T-helper 9 cell (primary cell): ENCODE data around the gene RAF1.
"Not testable (repeated sequence)": the region's sequence is repeated elsewhere in the genome, so short reads cannot be mapped to it uniquely, and the experiment has no call there.

Experiments
- DNase-seq: peaks from one replicate; pipeline ENCODE4 v3.0.0-alpha.2; 2020

RAF1 gene

DNA sequence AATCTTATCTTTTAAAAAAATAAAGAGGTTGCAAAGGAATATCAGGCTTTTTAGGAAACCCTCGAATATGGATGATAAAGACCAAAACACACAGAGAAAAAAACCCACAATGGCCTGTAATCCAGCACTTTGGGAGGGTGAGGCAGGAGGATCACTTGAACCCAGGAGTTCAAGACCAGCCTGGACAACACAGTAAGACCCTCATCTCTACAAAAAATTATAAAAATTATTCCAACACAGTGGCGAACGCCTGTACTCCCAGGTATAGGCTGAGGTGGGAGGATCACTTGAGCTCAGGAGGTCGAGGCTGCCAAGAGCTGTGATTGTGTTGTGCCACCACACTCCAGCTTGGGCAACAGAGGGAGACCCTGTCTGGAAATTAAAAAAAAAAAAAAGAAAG lies 30.8 kb downstream of the RAF1 start:
- no peak for DNase-seq

DNA sequence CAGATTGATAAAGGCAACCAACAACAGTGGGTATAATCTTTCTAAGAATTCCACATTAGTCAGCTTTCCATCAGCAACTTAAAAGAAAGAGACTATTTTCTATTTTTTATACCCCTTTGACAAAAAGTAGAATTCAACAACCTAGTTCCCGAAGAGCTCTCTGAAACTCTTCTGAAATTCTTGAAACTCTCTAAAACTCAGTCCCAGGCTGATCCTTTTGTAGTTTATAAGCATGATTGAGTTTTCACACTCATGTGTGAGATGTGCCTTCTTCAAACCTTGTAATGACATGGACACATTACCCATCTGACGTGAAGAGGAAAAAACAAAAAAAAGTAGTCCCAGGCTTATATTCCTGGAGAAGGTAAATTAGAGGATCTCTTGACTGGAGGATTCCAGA lies 31.4 kb downstream of the RAF1 start:
- DNase-seq, result no peak

DNA sequence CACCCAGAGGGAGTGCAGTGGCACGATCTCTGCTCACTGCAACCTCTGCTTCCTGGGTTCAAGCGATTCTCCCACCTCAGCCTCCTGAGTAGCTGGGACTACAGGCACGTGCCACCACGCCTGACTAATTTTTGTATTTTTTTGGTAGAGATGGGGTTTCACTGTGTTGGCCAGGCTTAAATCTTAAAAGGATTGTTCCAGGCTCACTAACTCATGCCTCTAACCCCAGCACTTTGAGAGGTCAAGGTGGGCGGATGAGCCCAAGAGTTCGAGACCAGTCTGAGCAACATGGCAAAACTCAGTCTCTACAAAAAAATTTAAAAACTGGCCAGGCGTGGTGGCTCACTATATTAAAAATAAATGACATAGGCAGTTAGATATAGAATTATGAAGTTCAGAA lies 33.1 kb downstream of the RAF1 start:
- DNase-seq, result not testable (repeated sequence)

DNA sequence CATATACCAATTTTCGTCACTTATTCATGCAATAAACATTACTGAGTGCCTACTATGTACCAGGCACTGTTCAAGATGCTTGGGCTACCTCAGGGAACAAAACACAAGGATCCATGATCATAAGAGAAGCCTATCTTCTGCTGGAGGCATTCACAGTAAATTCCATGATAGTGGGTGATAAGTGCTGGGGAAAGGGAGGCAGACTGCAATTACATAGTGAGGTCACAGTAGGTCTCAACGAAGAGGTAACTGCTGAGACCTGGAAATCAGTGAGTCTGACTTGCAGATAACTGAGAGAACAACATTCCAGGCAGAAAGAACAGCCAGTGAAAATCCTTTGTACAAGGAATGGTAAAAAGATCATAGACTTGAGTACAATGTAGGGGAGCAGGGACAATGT lies 33.6 kb downstream of the RAF1 start:
- DNase-seq, result no peak

DNA sequence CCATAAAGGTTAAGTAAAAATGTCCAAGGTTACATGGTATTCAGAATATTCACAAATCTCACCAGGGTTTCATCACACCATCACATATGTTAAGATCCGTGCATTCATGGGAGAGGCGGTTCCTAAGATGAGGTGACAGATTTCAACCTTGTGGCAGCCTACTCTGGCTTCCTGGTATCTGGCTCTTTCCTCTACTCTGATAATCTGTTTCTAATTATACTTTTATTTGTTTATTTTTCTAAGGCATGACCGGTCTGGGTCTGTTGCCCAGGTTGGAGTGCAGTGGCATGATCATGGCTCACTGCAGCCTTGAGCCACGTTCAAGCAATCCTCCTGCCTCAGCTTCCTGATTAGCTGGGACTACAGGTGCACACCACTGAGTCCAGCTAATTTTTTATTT lies 34.4 kb downstream of the RAF1 start:
- no peak for DNase-seq

DNA sequence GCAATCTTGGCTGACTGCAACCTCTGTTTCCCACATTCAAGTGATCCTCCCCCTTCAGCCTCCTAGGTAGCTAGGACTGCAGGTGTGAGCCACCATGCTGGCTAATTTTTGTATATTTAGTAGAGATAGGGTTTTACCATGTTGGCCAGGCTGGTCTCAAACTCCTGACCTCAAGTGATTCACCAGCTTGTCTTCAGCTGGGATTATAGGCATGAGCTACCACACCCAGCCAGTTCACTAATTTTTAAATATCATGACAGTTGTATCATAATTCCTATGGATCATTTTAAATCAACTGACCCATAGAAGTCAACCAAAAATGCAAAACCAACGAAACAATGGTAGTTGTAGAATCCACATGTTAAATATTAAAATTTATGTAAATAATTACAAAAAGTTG lies 35.1 kb downstream of the RAF1 start:
- no peak for DNase-seq

DNA sequence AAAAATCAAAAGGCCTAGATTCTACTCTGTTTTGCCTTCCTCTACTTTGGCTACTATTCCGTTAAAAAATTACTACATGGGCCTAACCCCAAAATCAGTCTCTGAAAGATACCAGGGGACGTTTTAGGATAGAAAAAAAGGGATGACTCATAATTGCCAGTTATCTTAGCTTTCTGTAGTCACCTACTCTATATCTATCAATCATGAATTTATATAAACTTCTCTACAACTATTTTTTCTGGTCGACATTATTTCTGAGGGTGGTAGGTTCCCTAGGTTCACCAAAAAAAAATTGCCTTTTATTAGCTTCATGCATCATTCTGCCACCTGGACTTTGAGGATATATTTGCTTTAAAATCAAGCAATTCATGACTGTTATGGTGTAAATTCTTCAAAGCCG lies 36.5 kb downstream of the RAF1 start:
- no peak for DNase-seq

DNA sequence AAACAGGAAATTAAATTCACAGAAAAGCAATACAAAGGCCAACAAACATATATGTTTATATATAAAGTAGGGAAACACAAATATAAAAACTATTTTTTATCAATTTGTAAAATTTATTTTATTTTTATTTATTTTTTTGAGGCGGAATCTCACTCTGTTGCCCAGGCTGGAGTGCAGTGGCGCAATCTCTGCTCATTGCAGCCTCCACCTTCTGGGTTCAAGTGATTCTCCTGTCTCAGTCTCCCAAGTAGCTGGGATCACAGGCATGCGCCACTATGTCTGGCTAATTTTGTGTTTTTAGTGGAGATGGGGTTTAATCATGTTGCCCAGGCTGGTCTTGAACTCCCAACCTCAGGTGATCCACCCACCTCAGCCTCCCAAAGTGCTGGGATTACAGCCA lies 39.0 kb downstream of the RAF1 start:
- DNase-seq, result not testable (repeated sequence)

DNA sequence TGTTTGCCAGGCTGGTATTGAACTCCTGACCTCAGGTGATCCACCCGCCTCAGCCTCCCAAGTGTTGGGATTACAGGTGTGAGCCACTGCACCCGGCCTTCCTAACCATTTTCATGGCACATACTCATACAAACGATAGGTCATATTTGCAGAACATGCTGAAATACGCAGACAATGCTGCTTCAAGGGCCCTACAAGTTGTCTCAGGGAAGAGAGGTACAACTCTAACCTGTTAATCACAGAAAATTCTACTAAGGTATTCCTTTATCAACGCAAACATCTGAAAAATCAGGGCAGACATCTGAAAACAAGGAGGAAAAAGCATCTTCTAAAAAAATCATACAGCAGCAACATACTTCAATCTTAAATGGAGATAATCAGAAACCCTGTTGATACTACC lies 39.9 kb downstream of the RAF1 start:
- no peak for DNase-seq

DNA sequence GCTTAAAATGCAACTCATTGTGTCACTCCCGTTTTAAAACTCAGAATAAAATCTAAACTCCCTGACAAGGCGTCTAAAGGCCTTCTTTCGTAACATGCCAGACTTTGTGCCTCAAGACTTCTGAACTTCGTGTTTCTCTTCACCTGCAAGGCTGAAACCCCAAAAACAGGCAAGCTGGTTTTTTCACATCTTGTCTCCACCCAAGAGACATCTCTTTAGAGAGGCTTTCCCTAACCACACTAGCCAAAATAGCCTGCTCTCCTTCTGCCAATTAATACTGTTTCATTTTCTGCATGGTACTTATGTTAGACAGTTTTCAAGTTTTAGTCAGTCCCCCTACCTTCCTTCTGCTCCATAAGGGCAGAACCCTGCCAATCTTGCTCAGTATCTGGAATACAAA lies 41.6 kb downstream of the RAF1 start:
- no peak for DNase-seq

DNA sequence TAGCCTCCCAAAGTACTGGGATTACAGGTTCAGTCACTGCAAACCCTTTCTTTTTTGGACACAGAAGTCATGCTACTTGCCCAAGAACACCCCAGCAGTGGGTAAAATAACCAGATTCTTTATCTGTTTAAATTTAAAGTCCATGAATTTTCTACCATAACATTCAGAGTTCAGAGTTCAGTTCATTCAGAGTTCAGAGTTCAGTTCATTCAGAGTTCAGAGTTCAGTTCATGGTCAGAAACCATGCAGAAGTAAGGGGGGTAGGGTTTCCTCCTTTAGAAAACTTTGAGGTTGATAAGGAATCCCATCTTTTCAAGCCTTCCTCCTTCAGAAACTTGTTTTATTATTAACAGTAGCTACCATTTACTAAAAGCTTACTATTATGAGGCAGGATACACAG lies 43.2 kb downstream of the RAF1 start:
- DNase-seq, result no peak

DNA sequence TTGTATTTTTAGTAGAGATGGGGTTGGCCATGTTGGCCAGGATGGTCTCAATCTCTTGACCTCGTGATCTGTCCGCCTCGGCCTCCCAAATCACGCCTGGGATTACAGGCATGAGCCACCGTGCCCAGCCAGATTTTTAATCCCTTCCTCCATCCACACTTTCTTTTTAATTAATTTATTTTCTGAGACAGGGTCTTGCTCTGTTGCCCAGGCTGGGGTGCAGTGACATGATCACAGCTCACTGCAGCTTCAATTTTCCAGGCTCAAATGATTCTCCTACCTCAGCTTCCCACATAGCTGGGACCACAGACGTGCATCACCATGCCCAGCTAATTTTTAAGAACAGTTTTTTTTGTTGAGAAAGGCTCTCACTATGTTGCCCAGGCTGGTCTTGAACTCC lies 43.6 kb downstream of the RAF1 start:
- DNase-seq, result no peak

DNA sequence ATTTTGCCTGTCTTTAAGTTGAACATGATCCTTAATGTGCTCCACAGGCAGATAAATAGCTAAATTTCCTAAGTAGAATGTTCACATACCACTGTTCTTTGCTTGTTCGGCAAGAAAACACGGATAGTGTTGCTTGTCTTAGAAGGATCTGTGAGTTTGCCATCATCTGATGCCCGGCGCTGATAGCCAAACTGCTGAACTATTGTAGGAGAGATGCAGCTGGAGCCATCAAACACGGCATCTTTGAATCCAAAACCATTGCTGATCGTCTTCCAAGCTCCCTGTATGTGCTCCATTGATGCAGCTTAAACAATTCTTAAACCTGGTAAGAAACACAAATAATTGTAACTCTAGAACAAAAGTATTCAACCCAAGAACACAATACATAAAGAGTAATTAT lies 45.5 kb downstream of the RAF1 start:
- no peak for DNase-seq

DNA sequence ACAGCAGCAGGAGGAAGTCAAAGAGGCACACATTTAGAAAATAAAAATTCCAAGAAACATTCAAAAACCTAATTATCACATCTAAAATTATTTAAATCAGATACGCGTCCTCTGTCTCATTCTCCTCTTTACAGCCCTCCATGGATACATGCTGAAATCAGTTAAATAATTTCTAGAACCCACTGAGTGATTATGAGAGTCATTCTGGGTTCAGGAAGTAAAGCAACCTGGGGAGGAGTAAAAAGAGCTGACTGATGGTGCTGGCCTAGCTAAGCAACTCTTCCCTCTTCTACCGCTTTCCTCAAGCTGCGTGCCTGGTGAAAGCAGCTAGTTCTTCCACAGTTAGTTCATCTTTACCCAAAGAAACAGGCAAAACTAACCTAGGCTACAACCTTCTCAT lies 48.7 kb downstream of the RAF1 start:
- no peak for DNase-seq

DNA sequence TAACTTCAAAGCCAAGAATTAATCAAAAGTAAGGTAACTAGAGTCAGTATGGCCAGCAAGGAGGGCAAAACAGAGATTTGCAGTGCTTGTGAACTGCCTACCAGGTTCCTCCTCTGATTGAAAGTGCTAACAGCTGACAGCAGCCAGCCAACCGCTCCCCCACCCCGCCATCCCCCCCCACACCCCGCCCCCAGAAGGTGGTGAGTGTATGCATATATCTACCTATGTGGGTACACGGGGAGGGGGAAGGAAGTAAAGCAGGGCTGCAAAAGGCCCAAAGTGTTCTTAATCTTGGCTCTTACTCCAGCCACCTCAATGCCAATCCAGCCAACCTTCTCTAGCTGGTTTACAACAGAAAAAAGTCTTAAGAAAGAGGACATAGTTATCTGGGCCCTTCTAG lies 50.7 kb downstream of the RAF1 start:
- no peak for DNase-seq

DNA sequence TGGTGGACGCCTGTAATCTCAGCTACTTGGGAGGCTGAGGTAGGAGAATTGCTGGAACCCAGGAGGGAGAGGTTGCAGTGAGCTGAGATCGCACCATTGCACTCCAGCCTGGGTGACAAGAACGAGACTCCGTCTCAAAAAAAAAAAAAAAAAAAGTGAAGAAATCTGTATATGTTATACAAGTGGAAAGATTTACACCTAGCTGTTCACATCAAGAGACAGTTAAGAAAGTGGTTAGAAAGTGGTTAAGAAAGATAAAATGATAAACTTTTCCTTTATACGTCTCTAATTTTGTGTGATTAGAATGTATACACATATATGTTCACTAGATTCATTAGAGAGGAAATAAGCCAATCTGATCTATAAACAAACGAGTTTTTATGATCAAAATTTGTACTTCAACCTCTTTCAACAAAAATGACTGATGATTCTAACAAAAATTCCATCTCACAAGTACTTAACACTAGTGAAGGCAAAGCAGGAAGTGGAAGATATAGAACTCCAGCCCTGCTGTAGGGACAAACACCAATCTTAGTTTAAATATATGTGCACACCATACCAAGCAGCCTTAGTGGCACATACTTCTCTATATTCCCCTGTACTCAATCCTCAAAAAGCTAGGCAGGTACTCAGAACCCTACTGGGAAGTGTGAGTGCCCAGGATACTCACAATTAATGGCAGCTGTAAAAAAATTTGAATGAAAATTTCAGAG lies 51.2 kb downstream of the RAF1 start:
- no peak for DNase-seq

DNA sequence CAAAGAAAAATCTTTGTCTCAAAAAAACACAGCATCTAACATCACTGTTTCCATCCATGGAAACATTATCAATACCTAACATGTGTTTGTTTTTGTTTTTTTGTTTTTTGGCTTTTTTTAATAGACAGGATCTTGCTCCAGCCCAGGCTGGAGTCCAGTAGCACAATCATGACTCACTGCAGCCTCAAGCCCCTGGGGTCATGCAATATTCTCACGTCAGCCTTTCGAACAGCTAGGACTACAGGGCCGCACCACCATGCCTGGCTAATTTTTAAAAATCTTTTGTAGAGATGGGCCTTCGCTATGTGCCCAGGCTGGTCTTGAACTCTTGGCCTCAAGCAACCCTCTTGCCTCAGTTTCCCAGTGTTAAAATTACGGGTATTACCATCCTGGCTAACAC lies 52.8 kb downstream of the RAF1 start:
- no peak for DNase-seq

DNA sequence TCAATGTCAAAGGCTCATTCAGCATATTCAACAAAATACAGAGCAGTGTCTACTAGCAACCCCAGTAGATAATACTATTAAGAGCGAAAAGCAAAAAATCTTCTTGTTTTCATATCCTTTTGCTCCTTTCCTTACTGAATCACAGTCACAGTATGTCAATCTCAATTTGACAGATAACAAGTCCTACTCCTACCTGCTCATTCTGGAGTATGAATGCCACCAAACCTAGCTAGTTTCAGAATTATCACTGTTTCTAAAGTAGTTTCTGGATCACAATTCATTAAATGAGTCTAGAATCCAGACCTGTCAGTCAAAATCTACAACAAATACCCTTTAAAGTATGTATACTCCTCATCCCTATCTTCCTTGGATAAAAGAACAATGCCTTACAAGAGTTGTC lies 55.5 kb downstream of the RAF1 start:
- DNase-seq, result no peak

DNA sequence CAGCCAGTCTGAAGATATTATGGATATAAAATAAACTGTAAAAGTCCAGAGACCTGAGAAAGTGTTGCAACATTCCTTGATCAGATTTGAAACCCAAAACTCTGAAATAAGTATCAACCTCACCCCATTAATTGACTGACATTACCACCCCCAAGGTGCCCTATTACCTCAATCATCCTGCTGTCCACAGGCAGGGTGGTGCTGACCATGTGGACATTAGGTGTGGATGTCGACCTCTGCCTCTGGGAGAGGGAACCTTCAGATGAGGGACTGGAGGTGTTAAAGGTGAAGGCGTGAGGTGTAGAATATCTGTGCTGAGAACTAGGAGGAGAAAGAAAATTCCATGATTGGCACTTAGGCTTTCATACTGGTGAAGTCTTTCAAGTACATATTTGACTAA lies 59.9 kb downstream of the RAF1 start:
- DNase-seq, result no peak

DNA sequence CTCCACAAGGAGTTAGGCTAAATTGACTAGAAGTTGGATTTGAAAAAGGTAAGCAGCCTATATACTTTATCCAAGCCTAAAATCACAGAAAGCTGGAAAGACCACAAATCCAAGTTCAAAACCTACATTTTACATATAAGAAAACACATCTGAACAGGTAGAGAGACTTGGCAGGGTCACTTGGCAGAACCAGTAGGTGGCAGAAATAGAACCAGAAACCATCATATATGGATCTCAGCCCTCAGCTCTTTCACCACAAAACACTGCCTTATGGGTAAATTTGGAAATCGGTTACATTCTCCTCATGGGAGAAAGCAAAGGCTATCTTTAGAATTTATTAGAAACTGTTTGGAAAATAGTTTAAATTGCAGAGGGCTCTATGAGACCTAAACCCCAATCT lies 62.8 kb downstream of the RAF1 start:
- DNase-seq, result no peak

DNA sequence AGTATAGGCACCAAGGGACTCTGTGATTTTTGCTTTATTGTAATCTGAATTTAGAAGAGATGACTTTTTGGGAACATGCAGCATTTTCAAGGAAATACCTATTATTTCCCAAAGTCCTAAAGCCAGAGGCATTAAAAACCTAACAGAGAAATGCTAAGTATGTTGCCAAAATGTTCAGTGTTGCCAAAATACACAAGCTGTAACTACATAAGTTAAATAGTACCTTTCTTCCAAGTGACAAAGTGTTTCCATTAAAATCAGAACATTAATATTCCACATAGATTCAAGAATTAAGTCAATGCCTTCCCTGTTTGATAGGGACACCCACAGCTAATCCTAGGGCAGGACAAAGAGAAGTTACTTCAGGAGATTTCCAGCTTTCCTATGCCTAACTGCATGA lies 65.0 kb downstream of the RAF1 start:
- DNase-seq, result no peak

DNA sequence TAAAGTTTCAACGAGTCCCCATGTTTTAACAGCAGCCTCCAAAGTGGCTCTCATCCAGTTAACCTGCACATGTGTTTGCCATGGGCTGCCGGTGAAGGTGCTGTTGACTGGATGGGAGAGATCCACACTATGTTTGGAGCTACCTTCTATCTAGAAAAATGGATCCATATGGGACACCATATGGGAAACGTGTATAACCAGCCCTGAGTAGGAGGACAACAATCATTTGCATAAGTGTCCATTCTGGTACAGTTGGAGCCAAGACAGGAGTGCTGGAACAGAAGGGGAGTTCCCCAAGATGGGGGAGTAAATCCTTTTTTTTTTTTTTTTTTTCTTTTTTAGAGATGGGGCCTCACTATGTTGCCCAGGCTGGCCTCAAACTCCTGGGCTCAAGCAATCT lies 70.4 kb downstream of the RAF1 start:
- no peak for DNase-seq

DNA sequence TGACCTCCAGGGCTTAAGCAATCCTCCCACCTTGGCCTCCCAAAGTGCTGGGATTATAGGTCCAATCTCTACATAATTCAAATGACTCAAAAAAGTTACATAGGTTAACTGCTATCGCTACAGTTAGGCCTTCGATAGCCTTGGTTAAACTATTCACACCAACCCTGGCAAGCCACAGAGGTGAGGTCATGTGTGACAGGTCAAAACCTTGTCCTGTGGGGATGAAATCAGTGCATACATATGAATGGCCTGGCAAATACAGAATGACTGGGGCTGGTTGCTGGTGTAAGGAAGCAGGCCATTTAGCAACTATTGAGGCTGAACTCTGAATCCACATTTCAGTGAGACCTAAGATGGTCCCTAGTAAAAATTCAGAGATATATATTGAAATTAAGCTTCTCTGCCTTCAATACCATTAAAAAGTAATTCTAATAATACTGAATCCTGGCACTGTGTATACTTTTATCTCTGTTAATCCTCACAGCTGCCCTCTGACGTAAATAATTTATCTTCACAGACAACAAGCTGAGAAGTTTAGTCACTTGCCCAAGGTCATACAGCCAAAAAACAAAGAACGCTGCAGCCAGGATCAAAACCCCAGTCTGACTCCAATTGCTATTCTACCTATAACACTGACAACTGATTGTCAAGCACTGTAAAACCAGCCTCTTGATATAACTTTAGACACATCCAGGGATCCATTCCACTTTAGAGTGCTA lies 71.8 kb downstream of the RAF1 start:
- DNase-seq, result no peak

DNA sequence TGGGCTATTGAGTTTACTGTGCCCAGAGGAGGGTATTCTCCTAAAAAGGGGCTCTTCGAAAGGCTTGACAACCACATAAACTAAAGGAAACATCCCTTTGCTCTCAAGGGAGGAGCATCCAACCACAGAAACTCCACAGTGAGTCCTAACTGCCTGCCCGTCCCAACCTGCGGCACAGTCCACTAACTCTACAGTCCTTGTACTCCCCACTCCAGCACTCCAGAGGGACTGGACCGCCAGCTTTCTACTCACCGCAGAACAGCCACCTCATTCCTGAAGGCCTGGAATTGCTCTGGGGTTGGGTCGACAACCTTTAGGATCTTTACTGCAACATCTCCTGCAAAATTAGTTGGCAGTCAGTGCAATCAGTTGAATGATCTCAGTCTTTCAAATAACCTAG lies 72.5 kb downstream of the RAF1 start:
- no peak for DNase-seq

DNA sequence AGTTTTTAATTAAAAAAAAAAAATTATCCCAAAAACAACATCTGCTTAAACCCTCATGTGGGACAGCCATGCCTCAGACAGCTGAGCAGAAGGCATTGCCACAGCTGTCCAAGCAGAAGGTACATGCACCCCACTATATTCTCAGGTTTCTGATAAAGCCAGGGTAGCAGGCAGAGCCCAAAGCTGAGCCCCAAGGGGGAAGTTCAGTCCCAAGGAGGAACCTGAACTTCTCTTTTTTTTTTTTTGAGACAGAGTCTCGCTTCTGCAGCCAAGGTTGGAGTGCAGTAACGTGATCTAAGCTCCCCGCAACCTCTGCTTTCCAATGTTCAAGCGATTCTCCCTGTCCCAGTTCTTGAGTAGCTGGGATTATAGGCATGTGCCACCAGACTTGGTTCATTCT lies 73.8 kb downstream of the RAF1 start:
- DNase-seq, result no peak
